ENCODE results near the gene MYH4. TPM values are rescaled to one million over a fixed set of nuclear protein-coding genes. Genes with fewer than 3 reads are reported as not detected.
A peak's percentile ranks its signal among the peaks of the same experiment; 100 is the strongest.

The MYH4 gene
- total and polyA plus RNA-seq, 2 of the 4 experiments (the other 2 are of a cell fraction), result not detected

GRCh38 chr17:10471858-10472257 lies 2.5 kb upstream of the MYH4 start:
- ATAC-seq (ENCODE audit: low read depth), result no peak
- no peak overlapping the region for H3K4me3 ChIP-seq (ENCODE audit: insufficient read depth, low read depth, low read length)
- no peak overlapping the region for H2AK9ac ChIP-seq (replicated peaks; ENCODE audit: low read depth, low read length, poor library complexity)
- no peak overlapping the region for H2BK5ac ChIP-seq (ENCODE audit: low read depth, low read length, poor library complexity, severe bottlenecking)
- no peak overlapping the region for H2BK20ac ChIP-seq (ENCODE audit: low read depth, low read length)
- H3K9me3 ChIP-seq (ENCODE audit: control insufficient read depth, insufficient read depth, low read length), result no peaks in the 10 kb centered on the region
- intact Hi-C loops (cut with micrococcal nuclease), result no loop called here
- H3K36me3 ChIP-seq (ENCODE audit: control insufficient read depth, insufficient read depth, low read length), result no peaks in the 10 kb centered on the region
- H3K79me1 ChIP-seq (ENCODE audit: low read depth in 1 of 2, low read length in 2 of 2), result no peaks in the 10 kb centered on the region
- H3K18ac ChIP-seq (ENCODE audit: low read depth, low read length), result no peak overlapping the region
- DNase-seq, result peak; percentile 3
- in situ Hi-C loops (cut with MboI; ENCODE audit: low sequenced_read_pairs), result no loop called here
- no peak overlapping the region for H2AK5ac ChIP-seq (ENCODE audit: low read depth, low read length)
- H3K27ac ChIP-seq (ENCODE audit: insufficient read depth, low read length), result no peak overlapping the region
- no peak overlapping the region for H3K14ac ChIP-seq (replicated peaks; ENCODE audit: low read depth, low read length)
- TF ChIP-seq RCOR1 (IDR thresholded peaks at IDR 0.05; ENCODE audit: insufficient replicate concordance, low read length), result no peak
- TF ChIP-seq SMC3 (IDR thresholded peaks at IDR 0.05; ENCODE audit: low read depth, low read length), result no peak
- TF ChIP-seq FOS (IDR thresholded peaks at IDR 0.05; ENCODE audit: low read depth, low read length), result no peak
- no peak for TF ChIP-seq MXI1 (IDR thresholded peaks at IDR 0.05; ENCODE audit: borderline replicate concordance, low read depth, low read length)
- TF ChIP-seq CHD1 (IDR thresholded peaks at IDR 0.05; ENCODE audit: low read depth, low read length), result no peak
- TF ChIP-seq CEBPB (IDR thresholded peaks at IDR 0.05; ENCODE audit: low read depth, low read length), result no peak
- no peak for TF ChIP-seq MAZ (IDR thresholded peaks at IDR 0.05; ENCODE audit: borderline replicate concordance, low read depth, low read length)
- TF ChIP-seq, protein P1, sequence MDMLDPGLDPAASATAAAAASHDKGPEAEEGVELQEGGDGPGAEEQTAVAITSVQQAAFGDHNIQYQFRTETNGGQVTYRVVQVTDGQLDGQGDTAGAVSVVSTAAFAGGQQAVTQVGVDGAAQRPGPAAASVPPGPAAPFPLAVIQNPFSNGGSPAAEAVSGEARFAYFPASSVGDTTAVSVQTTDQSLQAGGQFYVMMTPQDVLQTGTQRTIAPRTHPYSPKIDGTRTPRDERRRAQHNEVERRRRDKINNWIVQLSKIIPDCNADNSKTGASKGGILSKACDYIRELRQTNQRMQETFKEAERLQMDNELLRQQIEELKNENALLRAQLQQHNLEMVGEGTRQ (IDR thresholded peaks at IDR 0.05; ENCODE audit: low read depth, low read length), result no peak
- TF ChIP-seq CTCF (conservative IDR thresholded peaks at IDR 0.05; ENCODE audit: low read depth, low read length), result no peak
- no peak for TF ChIP-seq RFX5 (IDR thresholded peaks at IDR 0.05; ENCODE audit: low read depth, low read length)
- no peak for TF ChIP-seq BHLHE40 (IDR thresholded peaks at IDR 0.05; ENCODE audit: low read depth, low read length)
- no peak for TF ChIP-seq POLR2A (IDR thresholded peaks at IDR 0.05; ENCODE audit: low read depth, low read length)
- TF ChIP-seq, protein P2, sequence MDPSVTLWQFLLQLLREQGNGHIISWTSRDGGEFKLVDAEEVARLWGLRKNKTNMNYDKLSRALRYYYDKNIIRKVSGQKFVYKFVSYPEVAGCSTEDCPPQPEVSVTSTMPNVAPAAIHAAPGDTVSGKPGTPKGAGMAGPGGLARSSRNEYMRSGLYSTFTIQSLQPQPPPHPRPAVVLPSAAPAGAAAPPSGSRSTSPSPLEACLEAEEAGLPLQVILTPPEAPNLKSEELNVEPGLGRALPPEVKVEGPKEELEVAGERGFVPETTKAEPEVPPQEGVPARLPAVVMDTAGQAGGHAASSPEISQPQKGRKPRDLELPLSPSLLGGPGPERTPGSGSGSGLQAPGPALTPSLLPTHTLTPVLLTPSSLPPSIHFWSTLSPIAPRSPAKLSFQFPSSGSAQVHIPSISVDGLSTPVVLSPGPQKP (IDR thresholded peaks at IDR 0.05; ENCODE audit: borderline replicate concordance, low read depth, low read length), result no peak
- TF ChIP-seq MAFK (IDR thresholded peaks at IDR 0.05; ENCODE audit: low read depth, low read length), result no peak
- TF ChIP-seq NFE2L2 (IDR thresholded peaks at IDR 0.05; ENCODE audit: low read depth, low read length), result no peak
- TF ChIP-seq RAD21 (IDR thresholded peaks at IDR 0.05; ENCODE audit: low read length), result no peak
- H3K4ac ChIP-seq (ENCODE audit: low read depth, low read length), result no peak overlapping the region
- H2BK15ac ChIP-seq (ENCODE audit: low read depth, low read length), result no peak overlapping the region
- WGBS, 2 experiments (ENCODE audit: extremely low coverage in 2 of 2, insufficient read length in 1 of 2), result no CpG with 5 or more reads among the region's 1 CpG
- no peak overlapping the region for H3K56ac ChIP-seq (ENCODE audit: extremely low read depth, insufficient read depth, low read length)
- H3K4me2 ChIP-seq (ENCODE audit: low read depth, low read length), result no peak overlapping the region
- H3K9ac ChIP-seq (ENCODE audit: low read depth, low read length), result no peak overlapping the region
- no peak overlapping the region for H3K23ac ChIP-seq (ENCODE audit: low read depth, low read length)
- H3K4me1 ChIP-seq (ENCODE audit: control insufficient read depth, insufficient read depth, low read length), result no peaks in the 10 kb centered on the region
- ChIA-PET POLR2A (ENCODE audit: unreplicated experiment) (no interaction called here), CTCF (no interaction called here)
- H3K9me1 ChIP-seq (ENCODE audit: insufficient read depth, low read length), result no peaks in the 10 kb centered on the region
- no peak overlapping the region for H2AFZ ChIP-seq (replicated peaks; ENCODE audit: low read length, poor library complexity)
- dilution Hi-C loops (cut with HindIII; ENCODE audit: low sequenced_read_pairs, unreplicated experiment), result no loop called here
- no peaks in the 10 kb centered on the region for H3K27me3 ChIP-seq (ENCODE audit: control insufficient read depth, insufficient read depth, low read length)
- BruUV-seq (replicated peaks), result no TSS peak
- H4K5ac ChIP-seq (ENCODE audit: low read depth, low read length), result no peak overlapping the region
- H4K91ac ChIP-seq (ENCODE audit: insufficient read depth, low read depth, low read length), result no peak overlapping the region
- H2BK120ac ChIP-seq (ENCODE audit: low read depth, low read length), result no peak overlapping the region
- no peaks in the 10 kb centered on the region for H4K20me1 ChIP-seq (ENCODE audit: insufficient read depth, low read length)
- no peak overlapping the region for H4K8ac ChIP-seq (ENCODE audit: low read depth in 2 of 2, low read length in 2 of 2)
